HuH-7 (cell line): ENCODE measurements around the gene ARL8A.
"Not testable (repeated sequence)": the region's sequence is repeated elsewhere in the genome, so short reads cannot be mapped to it uniquely, and the experiment has no call there.

Experiments used
- DNase-seq: peaks from one replicate; pipeline ENCODE4 v3.0.0; 2011; ENCODE audit warnings: low spot score

The ARL8A gene

GRCh38 chr1:202173993-202174392 is 29.5 kb upstream of the ARL8A start:
- DNase-seq = no peak

- no peak for DNase-seq
These were observed 27.4 kb upstream of the ARL8A start for GRCh38 chr1:202172015-202172355.

- DNase-seq = no peak
These were observed 26.9 kb upstream of the ARL8A start for GRCh38 chr1:202171292-202172014.

GRCh38 chr1:202170726-202171125 is 26.2 kb upstream of the ARL8A start:
- no peak for DNase-seq

GRCh38 chr1:202168861-202169260 is 24.3 kb upstream of the ARL8A start:
- no peak for DNase-seq

GRCh38 chr1:202167708-202168415 is 23.3 kb upstream of the ARL8A start:
- no peak for DNase-seq

GRCh38 chr1:202167054-202167453 is 22.5 kb upstream of the ARL8A start:
- not testable (repeated sequence) for DNase-seq

GRCh38 chr1:202165942-202166843 is 21.7 kb upstream of the ARL8A start:
- DNase-seq = no peak

GRCh38 chr1:202165267-202165941 is 20.9 kb upstream of the ARL8A start:
- DNase-seq = no peak

- no peak for DNase-seq
These were observed 19.9 kb upstream of the ARL8A start for GRCh38 chr1:202164271-202165037.

GRCh38 chr1:202163281-202164270 is 19.0 kb upstream of the ARL8A start:
- DNase-seq = no peak

- no peak for DNase-seq
These were observed 18.1 kb upstream of the ARL8A start for GRCh38 chr1:202162418-202163280.

- no peak for DNase-seq
These were observed 17.5 kb upstream of the ARL8A start for GRCh38 chr1:202162047-202162417.

GRCh38 chr1:202161151-202162046 is 16.9 kb upstream of the ARL8A start:
- DNase-seq = no peak

GRCh38 chr1:202160377-202160940 is 15.9 kb upstream of the ARL8A start, which contains the start of gene PTPN7:
TSS of gene PTPN7 (minus strand) at chr1:202160602. CDS start at chr1:202159402, 1,200 bp downstream.
- DNase-seq = no peak

GRCh38 chr1:202159534-202160371 is 15.2 kb upstream of the ARL8A start:
- DNase-seq = no peak
